Mesenchymal stem cell (in vitro differentiated cells and primary cell): ENCODE results near the gene TUBA1A.

Experiments
- DNase-seq: peaks from one replicate; pipeline ENCODE4 v3.0.0-alpha.2; 2013
- H2AFZ ChIP-seq: one replicate; pipeline ENCODE4 v1.6.1; 2013; ENCODE audit warnings: low read depth, mild to moderate bottlenecking, control low read depth, inconsistent platforms, low read length, moderate library complexity
- H2AK5ac ChIP-seq: 2 replicates; pipeline ENCODE4 v1.6.1; 2013; ENCODE audit warnings: low read length, moderate library complexity, mild to moderate bottlenecking, inconsistent platforms; ENCODE audit not compliant: severe bottlenecking
- H2BK120ac ChIP-seq: one replicate; pipeline ENCODE4 v1.6.1; 2013; ENCODE audit warnings: low read depth, mild to moderate bottlenecking, inconsistent platforms, low read length, moderate library complexity
- H2BK12ac ChIP-seq, 2 experiments: one replicate each; pipeline ENCODE4 v1.6.1; 2013; ENCODE audit warnings: inconsistent platforms in 2 of 2, low read length in 2 of 2, mild to moderate bottlenecking in 2 of 2, moderate library complexity in 2 of 2, control low read depth in 1 of 2
- H2BK15ac ChIP-seq: one replicate; pipeline ENCODE4 v1.6.1; 2013; ENCODE audit warnings: mild to moderate bottlenecking, low read depth, inconsistent platforms; ENCODE audit not compliant: poor library complexity, severe bottlenecking
- H2BK5ac ChIP-seq: 2 replicates; pipeline ENCODE4 v1.6.1; 2013; ENCODE audit warnings: low read depth, mild to moderate bottlenecking, low read length, control low read depth, inconsistent platforms; ENCODE audit not compliant: poor library complexity, severe bottlenecking
- H3K14ac ChIP-seq, 2 experiments: one replicate each; pipeline ENCODE4 v1.6.1; 2013; ENCODE audit warnings: inconsistent platforms in 2 of 2, low read length in 2 of 2, control low read depth in 1 of 2, mild to moderate bottlenecking in 1 of 2, moderate library complexity in 1 of 2
- H3K18ac ChIP-seq, 2 experiments: one replicate each; pipeline ENCODE4 v1.6.1; 2013; ENCODE audit warnings: inconsistent platforms in 2 of 2, low read length in 2 of 2, control low read depth in 1 of 2, low read depth in 1 of 2, mild to moderate bottlenecking in 1 of 2
- H3K23ac ChIP-seq, 2 experiments: one replicate each; pipeline ENCODE4 v1.6.1; 2013; ENCODE audit warnings: inconsistent platforms in 2 of 2, low read length in 2 of 2, mild to moderate bottlenecking in 2 of 2, moderate library complexity in 2 of 2, control low read depth in 1 of 2
- H3K27ac ChIP-seq: 2 replicates; pipeline ENCODE4 v1.5.1; 2013; ENCODE audit warnings: mild to moderate bottlenecking, moderate library complexity, low read length, control low read depth, inconsistent platforms; ENCODE audit not compliant: poor library complexity, severe bottlenecking
- H3K27me3 ChIP-seq, 2 experiments: 2 replicates each; pipeline versions ENCODE4 v1.6.1 to v1.7.0; 2013; ENCODE audit warnings: low read length in 2 of 2, mild to moderate bottlenecking in 2 of 2, moderate library complexity in 2 of 2, control low read depth in 1 of 2, inconsistent platforms in 1 of 2; ENCODE audit not compliant: control insufficient read depth in 1 of 2, insufficient read depth in 1 of 2
- H3K36me3 ChIP-seq, 2 experiments: 2 replicates each; pipeline versions ENCODE4 v1.6.1 to v1.7.0; 2013; ENCODE audit warnings: low read length in 2 of 2, control low read depth in 1 of 2, inconsistent platforms in 1 of 2, low read depth in 1 of 2, mild to moderate bottlenecking in 1 of 2; ENCODE audit not compliant: insufficient read depth in 2 of 2, control insufficient read depth in 1 of 2
- H3K4ac ChIP-seq, 2 experiments: one replicate each; pipeline ENCODE4 v1.6.1; 2013; ENCODE audit warnings: inconsistent platforms in 2 of 2, low read length in 2 of 2, mild to moderate bottlenecking in 2 of 2, moderate library complexity in 2 of 2, control low read depth in 1 of 2, low read depth in 1 of 2
- H3K4me1 ChIP-seq: 2 replicates; pipeline ENCODE4 v1.6.1; 2013; ENCODE audit warnings: low read depth, low read length, control low read depth; ENCODE audit not compliant: control insufficient read depth, insufficient read depth
- H3K4me2 ChIP-seq: 2 replicates; pipeline ENCODE4 v1.6.1; 2013; ENCODE audit warnings: low read length, mild to moderate bottlenecking, inconsistent platforms; ENCODE audit not compliant: poor library complexity, severe bottlenecking
- H3K4me3 ChIP-seq, 2 experiments: 2 replicates each; pipeline versions ENCODE4 v1.5.1 to v1.7.0; 2013; ENCODE audit warnings: low read length in 2 of 2, mild to moderate bottlenecking in 2 of 2, control low read depth in 1 of 2, low read depth in 1 of 2; ENCODE audit not compliant: insufficient read depth in 1 of 2
- H3K79me1 ChIP-seq: replicated peaks from 2 replicates; pipeline ENCODE4 v1.6.1; 2013; ENCODE audit warnings: mild to moderate bottlenecking, control low read depth, low read length, inconsistent platforms; ENCODE audit not compliant: poor library complexity, severe bottlenecking
- H3K9ac ChIP-seq: 2 replicates; pipeline ENCODE4 v1.7.0; 2013; ENCODE audit warnings: mild to moderate bottlenecking, low read length, moderate library complexity
- H3K9me3 ChIP-seq: 2 replicates; pipeline ENCODE4 v1.7.0; 2013; ENCODE audit warnings: mild to moderate bottlenecking, low read length; ENCODE audit not compliant: control insufficient read depth
- H4K8ac ChIP-seq: one replicate; pipeline ENCODE4 v1.6.1; 2013; ENCODE audit warnings: inconsistent platforms, mild to moderate bottlenecking, low read length, moderate library complexity
- H4K91ac ChIP-seq: one replicate; pipeline ENCODE4 v1.6.1; 2013; ENCODE audit warnings: mild to moderate bottlenecking, low read length, inconsistent platforms
- WGBS: methylation state at CpG from one replicate; pipeline ENCODE4 v1.1.7; 2013; ENCODE audit warnings: mixed read lengths; 5-methylcytosine and 5-hydroxymethylcytosine counted together

Gene TUBA1A

GRCh38 chr12:49230176-49230804, 41.4 kb upstream of the TUBA1A start:
- Histone ChIP-seq H4K91ac (no peak overlapping the region), H2BK12ac (no peak overlapping the region), H4K8ac (no peak overlapping the region), H3K18ac (no peak overlapping the region), H3K4me1 (peaks cover 14% of the 10 kb centered on the region), H2BK120ac (no peak overlapping the region), H2BK5ac (no peak overlapping the region), H3K79me1 (peaks cover 5% of the 10 kb centered on the region), H2BK15ac (no peak overlapping the region), H3K4ac (no peak overlapping the region), H3K4me2 (no peak overlapping the region), H3K27ac (no peak overlapping the region), H3K27me3 (no peaks in the 10 kb centered on the region), H3K14ac (no peak overlapping the region), H3K23ac (no peak overlapping the region), H2AFZ (no peak overlapping the region), H2AK5ac (no peak overlapping the region), H3K9ac (no peak overlapping the region), H3K4me3 (no peak overlapping the region), H3K36me3 (no peaks in the 10 kb centered on the region), H3K9me3 (no peaks in the 10 kb centered on the region)
- DNase-seq = no peak
- 92% methylated on average over 5 of the region's 6 CpGs for WGBS

GRCh38 chr12:49228653-49229052, 39.8 kb upstream of the TUBA1A start:
- H3K23ac ChIP-seq = no peak overlapping the region
- H3K79me1 ChIP-seq = peaks cover 3% of the 10 kb centered on the region
- no peak overlapping the region for H2AK5ac ChIP-seq
- no peak overlapping the region for H3K18ac ChIP-seq
- H3K4me2 ChIP-seq = no peak overlapping the region
- no peak overlapping the region for H4K91ac ChIP-seq
- no peaks in the 10 kb centered on the region for H3K27me3 ChIP-seq
- no peak overlapping the region for H3K14ac ChIP-seq
- no peak overlapping the region for H2BK5ac ChIP-seq
- no peak overlapping the region for H3K9ac ChIP-seq
- 81% methylated on average over 2 of the region's 3 CpGs for WGBS
- no peak overlapping the region for H2BK12ac ChIP-seq
- DNase-seq = no peak
- no peak overlapping the region for H3K4me3 ChIP-seq
- H3K36me3 ChIP-seq = no peaks in the 10 kb centered on the region
- H3K27ac ChIP-seq = no peak overlapping the region
- no peak overlapping the region for H2BK15ac ChIP-seq
- H3K4me1 ChIP-seq = peaks cover 9% of the 10 kb centered on the region
- no peak overlapping the region for H4K8ac ChIP-seq
- H2BK120ac ChIP-seq = no peak overlapping the region
- no peaks in the 10 kb centered on the region for H3K9me3 ChIP-seq
- no peak overlapping the region for H3K4ac ChIP-seq
- no peak overlapping the region for H2AFZ ChIP-seq

- H3K18ac ChIP-seq = no peak overlapping the region
- no peak overlapping the region for H3K4me2 ChIP-seq
- H3K14ac ChIP-seq = no peak overlapping the region
- no peak overlapping the region for H4K91ac ChIP-seq
- no peak overlapping the region for H2AK5ac ChIP-seq
- H2BK120ac ChIP-seq = no peak overlapping the region
- H3K9ac ChIP-seq = no peak overlapping the region
- no peak overlapping the region for H3K27ac ChIP-seq
- no peak overlapping the region for H3K4ac ChIP-seq
- no peaks in the 10 kb centered on the region for H3K9me3 ChIP-seq
- no peaks in the 10 kb centered on the region for H3K27me3 ChIP-seq
- H3K23ac ChIP-seq = no peak overlapping the region
- DNase-seq = no peak
- H4K8ac ChIP-seq = no peak overlapping the region
- H2BK15ac ChIP-seq = no peak overlapping the region
- H3K4me3 ChIP-seq = no peak overlapping the region
- no peaks in the 10 kb centered on the region for H3K36me3 ChIP-seq
- H3K4me1 ChIP-seq = peaks cover 4% of the 10 kb centered on the region
- peak overlapping the region in 1 of 2 experiments; percentile 15 for H2BK12ac ChIP-seq
- no peak overlapping the region for H2AFZ ChIP-seq
- no peak overlapping the region for H2BK5ac ChIP-seq
- WGBS = 95% methylated on average over 2 of the region's 3 CpGs
- no peaks in the 10 kb centered on the region for H3K79me1 ChIP-seq
Measured at GRCh38 chr12:49227713-49228112, 38.8 kb upstream of the TUBA1A start.

GRCh38 chr12:49225576-49226166, 36.8 kb upstream of the TUBA1A start:
- H2BK120ac ChIP-seq = no peak overlapping the region
- no peak overlapping the region for H4K91ac ChIP-seq
- no peaks in the 10 kb centered on the region for H3K79me1 ChIP-seq
- H2BK5ac ChIP-seq = no peak overlapping the region
- H2BK12ac ChIP-seq = peak overlapping the region in 1 of 2 experiments; percentile 54
- no peak overlapping the region for H3K14ac ChIP-seq
- H3K4ac ChIP-seq = no peak overlapping the region
- no peak overlapping the region for H2BK15ac ChIP-seq
- no peak overlapping the region for H3K18ac ChIP-seq
- H3K9ac ChIP-seq = no peak overlapping the region
- no peak overlapping the region for H3K4me2 ChIP-seq
- no peaks in the 10 kb centered on the region for H3K36me3 ChIP-seq
- DNase-seq = no peak
- H3K27ac ChIP-seq = no peak overlapping the region
- H3K9me3 ChIP-seq = no peaks in the 10 kb centered on the region
- no peaks in the 10 kb centered on the region for H3K27me3 ChIP-seq
- H2AFZ ChIP-seq = no peak overlapping the region
- H2AK5ac ChIP-seq = peak overlapping the region; percentile 95
- WGBS = 94% methylated on average over 7 of the region's 7 CpGs
- H3K23ac ChIP-seq = no peak overlapping the region
- no peak overlapping the region for H3K4me3 ChIP-seq
- H3K4me1 ChIP-seq = peaks cover 1% of the 10 kb centered on the region
- H4K8ac ChIP-seq = peak overlapping the region; percentile 84
